PC-9 (cell line): ENCODE measurements around the gene ADAMTS16.

ENCODE experiments used
- EZH2 ChIP-seq: fragments of 200-600 bp; sonication (generic); IDR thresholded peaks from 2 replicates; pipeline ENCODE4 v1.8.0; 2017; ENCODE audit warnings: antibody characterized with exemption, low read depth
- TF ChIP-seq, protein P1 (sequence below): fragments of 200-600 bp; sonication (generic); conservative IDR thresholded peaks from 2 replicates; pipeline ENCODE4 v1.6.1; 2017; ENCODE audit warnings: mixed run types, antibody characterized with exemption, mild to moderate bottlenecking, moderate library complexity

- TF ChIP-seq, protein P1, sequence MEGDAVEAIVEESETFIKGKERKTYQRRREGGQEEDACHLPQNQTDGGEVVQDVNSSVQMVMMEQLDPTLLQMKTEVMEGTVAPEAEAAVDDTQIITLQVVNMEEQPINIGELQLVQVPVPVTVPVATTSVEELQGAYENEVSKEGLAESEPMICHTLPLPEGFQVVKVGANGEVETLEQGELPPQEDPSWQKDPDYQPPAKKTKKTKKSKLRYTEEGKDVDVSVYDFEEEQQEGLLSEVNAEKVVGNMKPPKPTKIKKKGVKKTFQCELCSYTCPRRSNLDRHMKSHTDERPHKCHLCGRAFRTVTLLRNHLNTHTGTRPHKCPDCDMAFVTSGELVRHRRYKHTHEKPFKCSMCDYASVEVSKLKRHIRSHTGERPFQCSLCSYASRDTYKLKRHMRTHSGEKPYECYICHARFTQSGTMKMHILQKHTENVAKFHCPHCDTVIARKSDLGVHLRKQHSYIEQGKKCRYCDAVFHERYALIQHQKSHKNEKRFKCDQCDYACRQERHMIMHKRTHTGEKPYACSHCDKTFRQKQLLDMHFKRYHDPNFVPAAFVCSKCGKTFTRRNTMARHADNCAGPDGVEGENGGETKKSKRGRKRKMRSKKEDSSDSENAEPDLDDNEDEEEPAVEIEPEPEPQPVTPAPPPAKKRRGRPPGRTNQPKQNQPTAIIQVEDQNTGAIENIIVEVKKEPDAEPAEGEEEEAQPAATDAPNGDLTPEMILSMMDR = no peak
- TF ChIP-seq EZH2 = no peak
Measured at GRCh38 chr5:5165541-5166002, 25.4 kb downstream of the ADAMTS16 start.
